ENCODE data around the gene TXN.

DNA sequence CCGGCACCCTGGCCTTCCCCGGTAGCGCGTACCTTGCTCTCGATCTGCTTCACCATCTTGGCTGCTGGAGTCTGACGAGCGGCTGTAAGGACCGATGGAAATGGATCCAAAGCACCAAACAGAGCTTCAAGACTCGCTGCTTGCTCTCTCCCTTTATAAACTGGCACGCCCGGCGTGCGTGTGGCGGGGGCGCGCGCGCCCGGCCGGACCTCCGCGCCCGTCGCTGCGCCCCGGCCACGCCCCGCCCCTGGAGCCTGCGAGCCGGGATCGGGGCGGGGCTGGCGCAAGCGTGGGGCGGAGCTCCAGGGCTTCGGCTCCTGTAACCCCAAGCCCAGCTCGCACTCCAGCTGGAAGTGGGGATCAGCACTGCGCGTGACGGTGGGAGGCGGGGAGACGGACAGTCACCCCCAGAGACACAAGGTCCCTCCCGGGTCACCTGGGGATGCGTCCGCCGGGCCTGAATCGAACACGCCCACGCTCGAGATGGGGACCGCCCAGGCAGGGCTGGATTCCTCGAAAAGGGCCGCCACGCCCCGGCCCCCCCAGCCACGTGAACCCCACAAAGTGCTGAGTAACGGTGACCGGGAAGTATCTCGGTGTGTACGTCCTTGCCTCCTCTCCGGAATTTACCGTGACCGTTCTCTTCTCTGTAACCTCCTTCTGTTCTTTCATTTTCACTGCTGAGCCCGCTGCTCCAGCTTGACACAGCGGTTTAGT lies at the start of gene TXN:
- TF ChIP-seq, protein P1, sequence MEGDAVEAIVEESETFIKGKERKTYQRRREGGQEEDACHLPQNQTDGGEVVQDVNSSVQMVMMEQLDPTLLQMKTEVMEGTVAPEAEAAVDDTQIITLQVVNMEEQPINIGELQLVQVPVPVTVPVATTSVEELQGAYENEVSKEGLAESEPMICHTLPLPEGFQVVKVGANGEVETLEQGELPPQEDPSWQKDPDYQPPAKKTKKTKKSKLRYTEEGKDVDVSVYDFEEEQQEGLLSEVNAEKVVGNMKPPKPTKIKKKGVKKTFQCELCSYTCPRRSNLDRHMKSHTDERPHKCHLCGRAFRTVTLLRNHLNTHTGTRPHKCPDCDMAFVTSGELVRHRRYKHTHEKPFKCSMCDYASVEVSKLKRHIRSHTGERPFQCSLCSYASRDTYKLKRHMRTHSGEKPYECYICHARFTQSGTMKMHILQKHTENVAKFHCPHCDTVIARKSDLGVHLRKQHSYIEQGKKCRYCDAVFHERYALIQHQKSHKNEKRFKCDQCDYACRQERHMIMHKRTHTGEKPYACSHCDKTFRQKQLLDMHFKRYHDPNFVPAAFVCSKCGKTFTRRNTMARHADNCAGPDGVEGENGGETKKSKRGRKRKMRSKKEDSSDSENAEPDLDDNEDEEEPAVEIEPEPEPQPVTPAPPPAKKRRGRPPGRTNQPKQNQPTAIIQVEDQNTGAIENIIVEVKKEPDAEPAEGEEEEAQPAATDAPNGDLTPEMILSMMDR (IDR thresholded peaks at IDR 0.05 in 2 of 3, conservative IDR thresholded peaks at IDR 0.05 in 1 of 3; ENCODE audit: control insufficient read depth in 2 of 3, extremely low read depth in 1 of 3, insufficient read depth in 1 of 3, low read depth in 3 of 3, low read length in 3 of 3): no peak
- TF ChIP-seq PRDM15 (CRISPR knock-in tag; IDR thresholded peaks at IDR 0.05) (no peak), JUND (IDR thresholded peaks at IDR 0.05; ENCODE audit: low read depth, low read length) (0 out of 2 replicates have a peak, but pooled peaks have one; percentile 7), EP300 (IDR thresholded peaks at IDR 0.05; ENCODE audit: borderline replicate concordance in 1 of 2, control insufficient read depth in 1 of 2, low read depth in 2 of 2, low read length in 2 of 2) (peak; percentile 41 to 47; a peak in 1 of 4 replicates), SMC3 (IDR thresholded peaks at IDR 0.05; ENCODE audit: borderline replicate concordance, low read length) (no peak), MAX (IDR thresholded peaks at IDR 0.05; ENCODE audit: low read depth, low read length) (peak; percentile 37), ZNF274 (IDR thresholded peaks at IDR 0.05; ENCODE audit: insufficient read depth, insufficient read length) (no peak), POLR2A (IDR thresholded peaks at IDR 0.05; ENCODE audit: low read depth, low read length) (peak; percentile 99), EZH2 (IDR thresholded peaks at IDR 0.05; ENCODE audit: borderline replicate concordance, control insufficient read depth, low read depth, low read length) (no peak), FOXK2 (IDR thresholded peaks at IDR 0.05) (no peak), PML (IDR thresholded peaks at IDR 0.05; ENCODE audit: low read length) (peak; percentile 95)
- TF ChIP-seq, protein P2, sequence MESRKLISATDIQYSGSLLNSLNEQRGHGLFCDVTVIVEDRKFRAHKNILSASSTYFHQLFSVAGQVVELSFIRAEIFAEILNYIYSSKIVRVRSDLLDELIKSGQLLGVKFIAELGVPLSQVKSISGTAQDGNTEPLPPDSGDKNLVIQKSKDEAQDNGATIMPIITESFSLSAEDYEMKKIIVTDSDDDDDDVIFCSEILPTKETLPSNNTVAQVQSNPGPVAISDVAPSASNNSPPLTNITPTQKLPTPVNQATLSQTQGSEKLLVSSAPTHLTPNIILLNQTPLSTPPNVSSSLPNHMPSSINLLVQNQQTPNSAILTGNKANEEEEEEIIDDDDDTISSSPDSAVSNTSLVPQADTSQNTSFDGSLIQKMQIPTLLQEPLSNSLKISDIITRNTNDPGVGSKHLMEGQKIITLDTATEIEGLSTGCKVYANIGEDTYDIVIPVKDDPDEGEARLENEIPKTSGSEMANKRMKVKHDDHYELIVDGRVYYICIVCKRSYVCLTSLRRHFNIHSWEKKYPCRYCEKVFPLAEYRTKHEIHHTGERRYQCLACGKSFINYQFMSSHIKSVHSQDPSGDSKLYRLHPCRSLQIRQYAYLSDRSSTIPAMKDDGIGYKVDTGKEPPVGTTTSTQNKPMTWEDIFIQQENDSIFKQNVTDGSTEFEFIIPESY (IDR thresholded peaks at IDR 0.05): no peak
